Pancreas (tissue), 10 donors: Measurements from ENCODE around the gene LMNA. TPM values are rescaled to one million over a fixed set of nuclear protein-coding genes. Genes with fewer than 3 reads are reported as not detected.

Source experiments
- ATAC-seq, 4 donors: fragments of 200-7000 bp; cut with Tn5 transposase; one replicate each; pipeline versions ENCODE4 v1.8.0 to v1.9.1; 2020; ENCODE audit warnings: mild to moderate bottlenecking in 4 of 4, moderate library complexity in 4 of 4
- DNase-seq, 6 donors: peaks; one replicate each; pipeline ENCODE4 v3.0.0-alpha.2; 2020
- FAIRE-seq: peaks from 2 replicates; lab custom pipeline; 2012; peaks lifted over from hg19 to GRCh38; lab: Jason Lieb, UNC
- H3K27ac ChIP-seq, 4 donors: fragments of 200-600 bp; sonication (generic); 1 replicate in 3 of 4; 2 replicates in 1 of 4; pipeline versions ENCODE4 v1.5.0 to v1.8.0; 2020
- H3K27me3 ChIP-seq, 4 donors: fragments of 200-600 bp; one replicate each; pipeline ENCODE4 v1.8.0; 2021
- H3K36me3 ChIP-seq, 3 donors: fragments of 200-600 bp; sonication (generic) in 1 of 3; one replicate each; pipeline versions ENCODE4 v1.5.0 to v1.8.0; 2020 to 2021
- H3K4me1 ChIP-seq, 3 donors: fragments of 200-600 bp; one replicate each; pipeline ENCODE4 v1.8.0; 2021
- H3K4me3 ChIP-seq, 4 donors: fragments of 200-600 bp; sonication (generic) in 2 of 4; one replicate each; pipeline versions ENCODE4 v1.5.0 to v1.8.0; 2020 to 2021
- H3K9me3 ChIP-seq, 4 donors: fragments of 200-600 bp; one replicate each; pipeline ENCODE4 v1.8.0; 2021
- CTCF ChIP-seq, 4 donors: fragments of 200-600 bp; sonication (generic) in 3 of 4; IDR thresholded peaks; one replicate each; pipeline versions ENCODE4 v1.5.0 to v1.8.0; 2021; ENCODE audit warnings: antibody characterized with exemption in 4 of 4
- WGBS, 2 donors: extraction: QIAGEN DNeasy Blood & Tissue Kit; methylation state at CpG; one replicate each; pipeline ENCODE4 v1.1.7; 2013; 5-methylcytosine and 5-hydroxymethylcytosine counted together
- intact Hi-C, 3 donors: fragments of 100-400 bp; cut with DNase I; formaldehyde crosslinking; loops; one replicate each; pipeline versions ENCODE4 v1.11.1 to v1.14.2; 2022
- polyA plus RNA-seq, 2 donors: library from polyadenylated mRNA; stranded (reverse); fragments of 200-250 nt; gene quantifications; one replicate each; pipeline ENCODE4 v1.2.3, GENCODE V29; 2013
- total RNA-seq, 6 donors: library from RNA; stranded (reverse); fragmentation: NEBNext Ultra II Directional in 4 of 6; extraction: Animal tissue kit (Norgen Biotek cat#: 25700) in 4 of 6; gene quantifications; one replicate each; pipeline versions ENCODE4 v1.2.1 to v1.2.4, GENCODE V29; 2021 to 2023
- donor health status: healthy with polysubstance abuse.
- donor health status: DM: no; HTN: no; CAD: no; lungs with moderate emphysema.
- donor health status: DM: no; HTN: no; CAD: no.
- donor health status: control.
- donor health status: control.
- donor health status: Bipolar disorder and iron deficiency.
- donor health status: DM: yes; HTN: yes; CAD: no.
- donor health status: DM: no; HTN: no; CAD: no.
- donor health status: DM: no; HTN: no; CAD: no.
- donor health status: DM: yes; HTN: yes; CAD: no.

Gene LMNA
- total and polyA plus RNA-seq, 8 donors: 59.4 to 119 (median 99.4) TPM

GRCh38 chr1:156108057-156108456 lies 6.5 kb upstream of the LMNA start:
- TF ChIP-seq CTCF (IDR thresholded peaks at IDR 0.05): no peak
- H3K4me3 ChIP-seq: no peak overlapping the region
- peaks cover 7 to 33% (median 18%) of the 10 kb centered on the region in 3 donors for H3K4me1 ChIP-seq
- H3K9me3 ChIP-seq: no peaks in the 10 kb centered on the region
- ATAC-seq: no peak
- no peaks in the 10 kb centered on the region for H3K36me3 ChIP-seq
- intact Hi-C loops: no loop called here
- WGBS, 2 donors: 70 to 72% methylated on average over 3 of the region's 3 CpGs
- H3K27ac ChIP-seq: no peak overlapping the region
- FAIRE-seq: no peak
- H3K27me3 ChIP-seq: no peaks in the 10 kb centered on the region
- DNase-seq: no peak

- FAIRE-seq (no peak), ATAC-seq (no peak), DNase-seq (no peak)
- Histone ChIP-seq H3K27me3 (no peaks in the 10 kb centered on the region), H3K27ac (no peak overlapping the region), H3K36me3 (no peaks in the 10 kb centered on the region), H3K4me1 (peaks cover 7 to 27% (median 15%) of the 10 kb centered on the region in 3 donors), H3K4me3 (no peak overlapping the region), H3K9me3 (no peaks in the 10 kb centered on the region)
- no peak for TF ChIP-seq CTCF (IDR thresholded peaks at IDR 0.05)
- WGBS, 2 donors: 93 to 95% methylated on average over 6 of the region's 6 CpGs
- intact Hi-C loops: no loop called here
Measured at GRCh38 chr1:156108664-156109241, 5.8 kb upstream of the LMNA start.

GRCh38 chr1:156110252-156110651 lies 4.3 kb upstream of the LMNA start:
- Histone ChIP-seq H3K27ac (no peak overlapping the region), H3K4me1 (peaks cover 7 to 18% (median 7%) of the 10 kb centered on the region in 3 donors), H3K4me3 (no peak overlapping the region), H3K9me3 (no peaks in the 10 kb centered on the region), H3K27me3 (no peaks in the 10 kb centered on the region), H3K36me3 (no peaks in the 10 kb centered on the region)
- DNase-seq (no peak), ATAC-seq (no peak), FAIRE-seq (no peak)
- WGBS, 2 donors: 69 to 79% methylated on average over 2 of the region's 2 CpGs
- intact Hi-C loops: no loop called here
- TF ChIP-seq CTCF (IDR thresholded peaks at IDR 0.05): no peak

GRCh38 chr1:156111355-156111962 lies 3.1 kb upstream of the LMNA start:
- WGBS, 2 donors: 90 to 97% methylated on average over 4 of the region's 4 CpGs
- FAIRE-seq: no peak

More at GRCh38 chr1:156111355-156111962, 3.1 kb upstream of the LMNA start:
- ATAC-seq (no peak), DNase-seq (no peak)
- Histone ChIP-seq H3K9me3 (no peaks in the 10 kb centered on the region), H3K27ac (no peak overlapping the region), H3K36me3 (no peaks in the 10 kb centered on the region), H3K4me3 (no peak overlapping the region), H3K4me1 (peaks cover 0 to 16% (median 7%) of the 10 kb centered on the region in 3 donors), H3K27me3 (no peaks in the 10 kb centered on the region)
- intact Hi-C loops: no loop called here
- no peak for TF ChIP-seq CTCF (IDR thresholded peaks at IDR 0.05)
